PC-3 (cell line): Measurements from ENCODE around the gene LEPR. TPM values are rescaled to one million over a fixed set of nuclear protein-coding genes. Genes with fewer than 3 reads are reported as not detected.

Experiments used
- ATAC-seq: fragments of 200-7000 bp; cut with Tn5 transposase; 2 replicates; pipeline ENCODE4 v1.9.1; 2020; ENCODE audit warnings: mild to moderate bottlenecking, moderate library complexity
- BruUV-seq: library from RNA; stranded (reverse); fragments of 400-500 nt; replicated peaks from 2 replicates; lab custom pipeline; 2021; lab: Mats Ljungman, UMichigan
- CTCF ChIA-PET: fragments of 300-600 bp; sonication (Branson Sonifier 250); formaldehyde crosslinking; loops from one replicate; lab custom pipeline; 2022; ENCODE audit warnings: antibody characterized with exemption; lab: Charles Lee
- POLR2A ChIA-PET: fragments of 300-600 bp; sonication (Branson Sonifier 250); formaldehyde crosslinking; loops from one replicate; lab custom pipeline; 2022; ENCODE audit warnings: antibody characterized with exemption; ENCODE audit not compliant: unreplicated experiment; lab: Charles Lee
- DNase-seq: peaks from one replicate; pipeline ENCODE4 v3.0.0-alpha.2; 2015
- H2AFZ ChIP-seq: fragments of 300-600 bp; sonication (generic); 2 replicates; pipeline ENCODE4 v1.6.0; 2016; ENCODE audit warnings: antibody characterized with exemption, low read length
- H3F3A ChIP-seq: fragments of 300-600 bp; sonication (generic); one replicate; pipeline ENCODE4 v1.6.0; 2017; ENCODE audit warnings: antibody characterized with exemption, low read length, control low read depth, mild to moderate bottlenecking; ENCODE audit not compliant: unreplicated experiment
- H3K27ac ChIP-seq: fragments of 300-600 bp; sonication (generic); 2 replicates; pipeline ENCODE4 v1.5.1; 2016; ENCODE audit warnings: mild to moderate bottlenecking, low read length
- H3K27me3 ChIP-seq: fragments of 300-600 bp; sonication (generic); 2 replicates; pipeline ENCODE4 v1.6.1; 2016; ENCODE audit warnings: low read length, mixed read lengths
- H3K36me3 ChIP-seq: fragments of 300-600 bp; sonication (generic); 2 replicates; pipeline ENCODE4 v1.6.1; 2016; ENCODE audit warnings: low read depth, mixed run types, low read length, mixed read lengths
- H3K4me1 ChIP-seq: fragments of 300-600 bp; sonication (generic); 2 replicates; pipeline ENCODE4 v1.5.1; 2016; ENCODE audit warnings: low read length; ENCODE audit not compliant: insufficient read depth
- H3K4me2 ChIP-seq: fragments of 300-600 bp; sonication (generic); 2 replicates; pipeline ENCODE4 v1.6.0; 2016; ENCODE audit warnings: low read length
- H3K4me3 ChIP-seq: fragments of 300-600 bp; sonication (generic); 2 replicates; pipeline ENCODE4 v1.5.1; 2016; ENCODE audit warnings: mild to moderate bottlenecking, low read length, mixed read lengths
- H3K79me2 ChIP-seq: fragments of 300-600 bp; sonication (generic); 2 replicates; pipeline ENCODE4 v1.6.1; 2017; ENCODE audit warnings: low read length, mixed read lengths
- H3K9ac ChIP-seq: fragments of 300-600 bp; sonication (generic); 2 replicates; pipeline ENCODE4 v1.6.0; 2016; ENCODE audit warnings: mild to moderate bottlenecking, low read length
- H3K9me2 ChIP-seq: fragments of 300-600 bp; sonication (generic); replicated peaks from 2 replicates; pipeline ENCODE4 v1.6.1; 2016; ENCODE audit warnings: mixed run types, low read length, mixed read lengths
- H3K9me3 ChIP-seq: fragments of 300-600 bp; sonication (generic); 2 replicates; pipeline ENCODE4 v1.6.1; 2016; ENCODE audit warnings: low read length, mixed read lengths
- H4K20me1 ChIP-seq: fragments of 300-600 bp; sonication (generic); 2 replicates; pipeline ENCODE4 v1.6.1; 2016; ENCODE audit warnings: low read length, mixed read lengths
- CTCF ChIP-seq: fragments of 300-600 bp; sonication (generic); conservative IDR thresholded peaks from 2 replicates; pipeline ENCODE4 v1.5.1; 2017; ENCODE audit warnings: antibody characterized with exemption, low read depth, mild to moderate bottlenecking, low read length
- EZH2 ChIP-seq: fragments of 300-600 bp; sonication (generic); IDR thresholded peaks from one replicate; pipeline ENCODE4 v1.6.1; 2017; ENCODE audit warnings: antibody characterized with exemption, mild to moderate bottlenecking, low read length; ENCODE audit not compliant: unreplicated experiment
- EZH2phosphoT487 ChIP-seq: fragments of 300-600 bp; sonication (generic); IDR thresholded peaks from 2 replicates; pipeline ENCODE4 v1.6.1; 2018; ENCODE audit warnings: mild to moderate bottlenecking, antibody characterized with exemption, low read length, borderline replicate concordance
- intact Hi-C: fragments of 100-400 bp; cut with micrococcal nuclease; formaldehyde crosslinking; loops from 2 replicates; pipeline ENCODE4 v1.9.0; 2023
- total RNA-seq: library from RNA; depleted of rRNA; stranded (reverse); fragments of >200 nt; gene quantifications from 2 replicates; pipeline ENCODE4 v1.2.3, GENCODE V29; 2014

Gene LEPR
- total RNA-seq, 1 experiment from 2014 or later = not detected

GRCh38 chr1:65441464-65441863, 21.0 kb downstream of the LEPR start:
- CTCF ChIA-PET = no interaction called here

DNA sequence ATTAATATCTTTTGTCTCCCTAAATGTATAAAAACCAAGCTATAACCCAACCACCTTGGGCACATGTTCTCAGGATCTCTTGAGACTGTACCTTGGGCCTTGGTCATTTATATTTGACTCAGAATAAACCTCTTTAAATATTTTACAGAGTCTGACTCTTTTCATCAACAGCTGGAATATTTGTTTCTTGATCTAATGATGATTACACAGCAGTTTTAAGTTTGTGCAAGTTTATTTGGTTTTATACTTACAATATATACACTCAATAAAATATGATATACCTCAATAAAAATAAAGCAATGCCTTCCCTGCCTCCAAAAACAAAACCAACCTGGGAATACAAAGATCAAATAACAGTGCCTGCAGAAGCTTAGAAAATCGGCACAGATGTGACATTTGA, 22.0 kb downstream of the LEPR start:
- BruUV-seq = no TSS peak

More at GRCh38 chr1:65441464-65441863, 21.0 kb downstream of the LEPR start:
- Histone ChIP-seq H3K9me2 (no peaks in the 10 kb centered on the region), H3K36me3 (no peaks in the 10 kb centered on the region), H3K4me2 (no peak overlapping the region), H3K9ac (no peak overlapping the region), H3K79me2 (no peaks in the 10 kb centered on the region), H3K9me3 (no peaks in the 10 kb centered on the region), H3K4me1 (no peaks in the 10 kb centered on the region), H3K4me3 (no peak overlapping the region), H3K27ac (no peak overlapping the region), H3K27me3 (peaks cover 5% of the 10 kb centered on the region; the same call in 1 of the 2 replicates), H4K20me1 (no peaks in the 10 kb centered on the region), H2AFZ (no peak overlapping the region), H3F3A (no peaks in the 10 kb centered on the region)
- no peak for ATAC-seq
- DNase-seq = no peak
- POLR2A ChIA-PET = interaction anchor here (0.7 kb wide), 1 partner anchor 10 kb away, joined by 3 read pairs; no protein-coding TSS in a partner anchor
- intact Hi-C loops = no loop called here
- TF ChIP-seq EZH2 (no peak), EZH2phosphoT487 (no peak), CTCF (no peak)
- BruUV-seq = no TSS peak

More for the DNA sequence above, 22.0 kb downstream of the LEPR start:
- Histone ChIP-seq H3K79me2 (no peaks in the 10 kb centered on the region), H3K27me3 (peaks cover 5% of the 10 kb centered on the region; the same call in 1 of the 2 replicates), H3K9me3 (no peaks in the 10 kb centered on the region), H3K27ac (no peak overlapping the region), H3K4me2 (no peak overlapping the region), H4K20me1 (no peaks in the 10 kb centered on the region), H3F3A (no peaks in the 10 kb centered on the region), H3K9me2 (no peaks in the 10 kb centered on the region), H3K9ac (no peak overlapping the region), H2AFZ (no peak overlapping the region), H3K4me3 (no peak overlapping the region), H3K36me3 (no peaks in the 10 kb centered on the region), H3K4me1 (no peaks in the 10 kb centered on the region)
- ChIA-PET POLR2A (no interaction called here), CTCF (no interaction called here)
- intact Hi-C loops = no loop called here
- ATAC-seq (no peak), DNase-seq (no peak)
- TF ChIP-seq CTCF (no peak), EZH2phosphoT487 (no peak), EZH2 (no peak)
